Amniotic stem cell (primary cell): Measurements from ENCODE around the gene ALAS1.

Experiments
- DNase-seq: peaks from one replicate; lab custom pipeline; 2025; lab: John Stamatoyannopoulos, UW

ALAS1 gene

GRCh38 chr3:52221141-52221562, 23.2 kb downstream of the ALAS1 start:
- no peak for DNase-seq

DNA sequence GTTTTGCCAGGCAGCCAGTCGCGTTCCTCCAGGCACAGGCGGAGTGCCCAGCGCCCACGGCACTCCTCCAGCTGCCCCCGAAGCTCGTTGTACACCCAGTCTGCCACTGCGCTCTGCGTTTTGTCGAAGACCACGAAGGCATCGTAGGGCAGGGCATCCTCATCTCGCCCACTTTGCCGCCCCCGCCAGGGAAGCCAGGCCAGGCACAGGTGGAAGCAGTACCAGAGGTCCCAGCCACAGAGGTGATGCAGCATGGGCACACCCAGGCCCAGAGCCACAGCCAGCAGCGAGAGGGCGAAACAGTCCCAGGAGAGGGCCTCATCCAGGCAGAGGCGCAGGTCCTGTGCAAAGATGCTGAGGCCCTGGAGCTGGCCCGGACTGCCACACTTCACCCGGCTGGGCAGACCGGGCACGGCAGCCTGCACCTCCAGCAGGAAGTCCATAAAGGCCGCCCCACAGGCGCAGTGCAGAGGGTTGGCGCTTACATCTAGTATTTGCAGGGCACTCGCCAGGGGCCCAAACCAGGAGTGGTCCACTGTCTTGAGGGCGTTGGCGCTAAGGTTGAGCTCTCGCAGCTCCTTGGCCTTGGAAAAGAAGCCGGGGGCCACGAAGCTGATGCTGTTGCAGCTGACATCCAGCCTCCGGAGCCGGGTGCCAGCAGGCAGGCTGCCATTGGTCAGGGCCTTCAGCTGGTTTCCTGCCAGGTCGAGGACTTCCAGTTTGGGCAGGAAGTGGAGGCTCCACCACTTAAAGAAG, 23.8 kb downstream of the ALAS1 start:
- DNase-seq, result no peak

GRCh38 chr3:52222319-52223221, 24.6 kb downstream of the ALAS1 start:
- DNase-seq, result no peak

DNA sequence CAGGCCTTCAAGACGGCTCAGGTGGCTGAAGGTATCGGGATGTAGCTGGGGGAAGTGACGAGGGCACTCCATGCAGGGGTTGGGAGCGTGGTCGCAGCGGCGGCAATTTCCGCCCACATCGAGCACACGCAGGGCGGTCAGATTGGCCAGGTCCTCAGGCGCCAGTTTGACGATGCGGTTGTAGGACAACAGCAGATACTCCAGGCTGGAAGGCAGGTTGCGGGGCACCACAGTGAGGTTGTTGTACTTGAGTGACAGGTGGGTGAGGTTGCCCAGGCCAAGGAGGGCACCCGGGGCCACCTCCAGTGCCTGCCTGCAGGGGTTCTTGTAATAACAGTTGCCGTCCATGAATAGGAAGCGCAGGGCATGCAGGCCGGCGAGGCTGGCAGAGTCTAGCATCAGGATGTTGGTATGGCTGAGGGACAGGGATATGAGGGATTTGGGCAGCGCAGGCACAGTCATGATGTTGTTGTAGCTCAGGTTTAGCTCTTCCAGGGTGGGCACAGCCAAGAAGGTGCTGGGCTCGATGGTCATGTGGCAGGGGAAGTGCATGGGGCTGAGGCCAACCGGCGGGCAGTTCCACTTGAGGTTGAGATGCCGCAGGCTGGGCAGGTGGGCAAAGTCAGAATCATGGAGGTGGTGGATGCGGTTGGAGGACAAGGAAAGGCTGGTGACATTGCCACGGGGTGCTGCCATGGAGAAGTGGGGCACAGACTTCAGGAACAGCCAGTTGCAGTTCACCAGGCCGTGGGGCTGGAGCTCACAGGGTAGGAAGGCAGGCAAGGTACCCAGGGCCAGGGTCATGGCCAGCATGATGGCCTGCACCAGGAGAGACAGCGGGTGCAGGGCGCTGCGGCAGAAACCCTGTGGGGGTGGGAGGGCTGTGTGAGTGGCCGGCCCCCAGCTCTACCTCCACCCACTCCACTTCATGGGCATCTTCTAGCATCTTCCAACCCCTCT, 25.8 kb downstream of the ALAS1 start:
- no peak for DNase-seq

DNA sequence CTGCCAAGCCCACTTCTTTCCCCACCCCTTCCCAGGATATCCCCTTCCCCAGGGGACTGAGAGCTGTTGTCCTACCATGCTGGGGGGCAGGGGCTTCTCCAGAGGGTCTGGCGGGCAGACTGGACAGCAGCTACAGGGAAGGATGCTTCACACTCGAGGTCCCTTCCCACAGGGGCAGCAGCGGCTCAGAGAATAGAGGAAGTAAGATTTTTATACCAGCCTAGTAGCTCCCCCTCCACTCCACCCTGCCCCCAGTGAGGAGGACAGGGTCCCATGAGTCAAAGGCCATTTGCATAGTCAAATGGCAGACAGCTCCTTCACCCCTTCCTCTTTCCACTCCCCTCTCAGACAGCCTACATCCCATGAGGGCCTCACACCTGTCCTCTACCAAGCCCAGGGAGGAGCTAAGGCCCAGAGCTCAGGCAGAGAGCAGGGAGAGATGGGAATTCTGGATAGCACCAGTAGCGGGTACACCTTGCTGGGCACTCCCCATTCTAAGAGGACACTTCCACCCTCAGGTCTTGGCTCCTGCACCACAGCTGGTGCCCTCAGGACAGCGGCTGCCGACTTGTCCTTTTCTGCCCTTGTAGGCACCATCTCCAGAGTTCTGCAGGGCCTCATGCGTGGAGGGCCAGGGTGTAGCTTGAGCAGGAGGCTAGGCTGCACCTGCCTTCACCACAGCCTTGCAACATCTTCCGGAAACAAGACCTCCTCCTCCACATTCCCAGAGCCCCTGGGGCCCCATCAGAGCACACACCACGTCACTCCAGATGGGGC, 27.7 kb downstream of the ALAS1 start, which contains the start of gene TLR9:
Gene TLR9 (minus strand): TSS at position 194 of the 777 bp plus-strand sequence. CDS start 116 bp downstream, at position 78.
- no peak for DNase-seq

GRCh38 chr3:52226229-52226817, 28.4 kb downstream of the ALAS1 start:
- no peak for DNase-seq

GRCh38 chr3:52227117-52227516, 29.2 kb downstream of the ALAS1 start:
- no peak for DNase-seq

GRCh38 chr3:52227766-52228165, 29.8 kb downstream of the ALAS1 start:
- DNase-seq, result no peak

GRCh38 chr3:52228266-52228665, 30.3 kb downstream of the ALAS1 start:
- no peak for DNase-seq

DNA sequence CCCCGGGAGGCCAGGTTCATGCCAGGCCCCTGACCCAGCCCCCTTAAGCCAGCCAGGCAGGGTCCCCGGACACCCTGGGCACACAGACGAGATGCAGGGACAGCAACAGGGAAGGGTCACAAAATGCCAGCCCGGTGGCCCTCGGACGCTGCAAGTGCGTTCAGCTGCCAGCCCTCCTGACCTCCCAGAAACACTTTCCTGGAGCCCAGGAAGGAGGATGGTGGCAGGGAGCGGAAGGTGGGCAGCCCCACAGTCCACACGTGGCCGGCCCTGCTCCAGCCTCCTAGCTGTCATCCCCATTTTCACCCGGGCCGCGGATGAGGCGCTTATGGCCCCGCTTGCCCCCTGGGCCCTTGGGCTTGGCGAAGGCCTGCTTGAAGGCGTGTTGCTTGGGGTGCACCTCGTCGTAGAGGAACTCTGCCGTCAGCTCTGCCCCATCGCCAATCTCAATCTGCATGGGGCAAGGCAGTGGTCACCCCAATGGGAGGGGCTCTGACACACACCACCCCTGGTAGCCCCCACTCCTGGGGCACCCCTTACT, 30.9 kb downstream of the ALAS1 start:
- DNase-seq, result no peak

- DNase-seq, result no peak
Observed at GRCh38 chr3:52229656-52230055, 31.7 kb downstream of the ALAS1 start.

DNA sequence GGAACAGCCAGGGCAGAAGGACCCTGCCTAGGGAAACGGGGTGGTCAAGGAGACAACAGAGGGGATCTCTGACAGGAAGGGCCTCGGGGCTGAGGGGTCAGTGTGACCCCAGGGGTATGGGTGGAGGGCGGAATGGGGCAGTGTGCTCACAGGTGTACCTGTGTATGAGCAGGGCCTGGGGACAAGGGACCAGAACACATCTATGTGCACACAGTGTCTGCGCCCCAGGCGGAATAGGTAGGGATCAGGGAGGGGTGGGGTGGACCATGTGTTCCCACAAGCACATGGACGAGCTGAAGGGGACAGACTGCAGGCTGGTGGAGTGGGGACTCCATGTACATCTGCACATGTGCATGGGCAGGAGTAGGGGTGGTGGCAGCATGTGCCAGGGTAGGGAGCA, 32.5 kb downstream of the ALAS1 start:
- DNase-seq, result no peak

- no peak for DNase-seq
Observed at GRCh38 chr3:52230889-52231499, 33.0 kb downstream of the ALAS1 start.

DNA sequence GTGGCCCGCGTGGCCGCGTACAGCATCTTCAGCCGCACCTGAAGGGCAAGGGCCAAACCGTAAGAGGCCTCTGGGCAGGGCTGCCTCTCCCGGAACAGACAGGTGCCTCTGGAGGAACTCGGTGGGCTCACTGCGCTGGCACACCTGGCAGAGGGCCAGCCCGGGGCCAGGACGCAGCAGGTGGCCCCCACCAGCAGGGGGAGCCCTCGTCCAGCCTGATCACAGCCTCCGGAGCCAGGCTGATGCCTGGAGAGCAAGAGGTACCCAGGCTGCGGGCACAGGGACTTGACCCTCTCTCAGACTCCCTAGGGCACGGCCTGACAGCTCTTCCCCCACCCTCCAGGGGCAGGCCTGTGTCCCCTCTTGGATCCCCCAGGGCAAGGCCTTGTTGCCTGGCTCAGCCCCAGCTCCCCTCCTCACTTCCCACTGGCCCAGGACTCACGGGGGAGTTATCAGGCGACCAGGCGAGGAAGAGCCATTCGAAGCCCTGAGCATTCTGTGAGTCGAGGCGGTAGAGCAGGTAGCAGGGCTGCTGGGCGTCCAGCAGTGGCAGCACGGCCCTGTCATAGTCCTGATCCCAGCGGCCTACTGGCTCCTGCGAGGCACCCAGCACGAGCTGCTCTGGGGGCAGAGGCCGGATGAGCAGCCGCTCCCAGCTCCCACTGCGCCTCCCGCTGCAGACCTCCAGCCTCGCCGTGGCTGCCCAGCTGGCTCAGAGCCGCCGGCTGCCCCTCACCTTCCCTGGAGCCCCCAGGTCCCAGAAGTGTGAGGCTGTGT, 33.7 kb downstream of the ALAS1 start:
- no peak for DNase-seq

DNA sequence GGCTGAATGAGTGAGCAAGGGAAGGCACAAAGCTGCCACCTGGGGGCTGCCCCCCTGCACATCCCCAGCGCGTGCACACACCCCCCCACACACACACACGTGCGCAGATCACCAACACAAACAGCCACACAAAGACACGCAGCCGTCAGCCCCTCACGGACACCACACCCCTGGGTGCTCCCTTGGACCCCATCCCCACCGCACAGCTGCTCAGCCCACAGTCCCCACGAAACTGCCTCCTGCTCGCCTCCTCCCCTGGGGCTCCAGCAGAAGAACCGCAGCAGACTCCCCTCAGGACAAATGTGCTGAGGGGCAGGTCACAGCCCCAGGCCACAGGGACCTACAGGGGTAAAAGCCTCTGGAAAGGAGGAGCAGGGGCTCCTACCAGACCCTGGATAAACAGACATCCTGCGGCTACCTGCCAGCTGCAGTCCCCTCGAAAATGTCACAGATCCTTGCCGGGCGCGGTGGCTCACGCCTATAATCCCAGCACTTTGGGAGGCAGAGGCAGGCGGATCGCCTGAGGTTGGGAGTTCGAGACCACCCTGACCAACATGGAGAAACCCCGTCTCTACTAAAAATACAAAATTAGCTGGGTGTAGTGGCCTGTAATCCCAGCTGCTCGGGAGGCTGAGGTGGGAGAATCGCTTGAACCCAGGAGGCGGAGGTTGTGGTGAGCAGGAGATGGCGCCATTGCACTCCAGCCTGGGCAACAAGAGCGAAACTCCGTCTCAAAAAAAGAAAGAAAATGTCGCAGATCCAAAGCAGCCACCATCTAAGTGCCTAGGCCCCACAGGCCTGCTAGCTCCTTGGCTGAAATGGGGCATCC, 34.5 kb downstream of the ALAS1 start:
- DNase-seq, result no peak

DNA sequence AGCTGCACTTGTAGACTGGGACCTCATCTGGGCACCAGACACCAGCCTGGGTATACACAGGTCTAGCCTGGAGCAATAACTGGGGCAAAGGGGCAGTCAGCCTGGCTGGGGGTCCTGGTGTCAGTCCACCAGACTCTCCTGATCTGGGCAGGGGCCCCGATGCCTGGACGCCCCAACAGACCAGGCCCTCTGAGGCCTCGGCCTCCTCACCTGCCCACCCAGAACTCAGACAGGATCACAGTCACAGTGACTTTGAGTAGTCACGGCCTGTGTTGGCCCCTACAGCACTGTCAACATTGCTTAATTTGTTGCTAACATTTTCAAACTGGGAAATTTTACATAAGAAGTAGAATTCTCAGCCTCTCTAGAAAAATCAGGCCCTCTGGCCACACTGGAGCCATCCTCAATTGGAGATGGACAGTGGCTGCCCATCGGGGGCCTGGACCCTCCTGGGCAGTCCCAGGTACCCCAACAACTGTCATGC, 35.2 kb downstream of the ALAS1 start:
- DNase-seq, result no peak

DNA sequence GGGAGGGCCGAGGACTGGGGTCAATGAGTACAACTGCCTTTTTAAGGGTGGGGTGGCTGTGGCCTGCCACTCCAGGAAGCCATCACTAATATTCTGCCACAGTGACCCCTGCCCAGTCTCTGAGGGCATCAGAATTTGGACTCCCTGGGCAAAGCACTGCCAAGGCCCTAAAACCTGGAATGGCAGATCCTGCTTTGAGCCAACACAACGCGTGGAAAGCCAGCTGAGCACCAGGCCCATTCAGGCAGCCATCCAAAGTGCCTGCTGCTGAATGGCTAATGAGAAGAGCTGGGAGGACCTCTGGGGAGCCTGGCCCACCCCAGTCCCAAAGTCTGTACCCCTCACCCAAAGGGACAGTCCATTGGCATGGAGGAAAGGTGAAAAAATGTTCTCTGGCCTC, 36.0 kb downstream of the ALAS1 start:
- DNase-seq, result no peak
